ENCODE measurements around the gene IGFBP2.

Gene IGFBP2

DNA sequence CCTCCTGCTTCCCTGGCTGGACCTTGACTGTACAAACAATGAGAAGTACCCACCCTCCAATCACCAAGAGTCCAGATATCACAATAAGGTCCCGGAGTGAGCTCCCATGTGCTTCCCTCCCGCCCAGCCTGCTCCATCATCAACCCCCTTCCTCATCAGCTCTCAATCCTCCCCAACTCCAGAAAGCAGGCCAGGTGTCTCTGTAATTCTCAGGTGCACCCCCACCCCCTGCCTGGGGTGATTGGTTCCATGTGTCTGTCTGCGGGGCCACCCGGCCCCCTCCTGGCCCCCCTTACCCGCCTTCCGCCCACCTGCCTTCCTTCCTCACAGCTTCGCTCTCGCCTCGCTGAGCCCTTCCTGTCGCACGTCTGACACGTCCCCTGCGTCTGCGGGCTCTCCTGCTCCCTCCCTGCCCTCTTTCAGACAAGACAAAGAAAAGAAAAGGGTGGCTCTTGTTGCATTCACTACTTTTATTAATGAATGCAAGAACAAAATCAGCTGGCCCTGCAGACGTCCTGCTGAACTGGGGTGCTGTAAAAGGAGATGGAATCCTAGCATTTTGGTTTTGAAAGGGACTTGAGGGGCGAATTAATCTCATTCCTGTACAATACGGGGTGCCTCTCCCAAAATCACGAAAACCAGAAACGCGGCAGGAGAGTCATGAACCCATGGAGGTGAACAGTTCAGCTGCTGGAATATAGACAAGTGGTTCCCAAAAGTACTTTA lies 26.5 kb upstream of the IGFBP2 start:
- TF ChIP-seq, protein P1, sequence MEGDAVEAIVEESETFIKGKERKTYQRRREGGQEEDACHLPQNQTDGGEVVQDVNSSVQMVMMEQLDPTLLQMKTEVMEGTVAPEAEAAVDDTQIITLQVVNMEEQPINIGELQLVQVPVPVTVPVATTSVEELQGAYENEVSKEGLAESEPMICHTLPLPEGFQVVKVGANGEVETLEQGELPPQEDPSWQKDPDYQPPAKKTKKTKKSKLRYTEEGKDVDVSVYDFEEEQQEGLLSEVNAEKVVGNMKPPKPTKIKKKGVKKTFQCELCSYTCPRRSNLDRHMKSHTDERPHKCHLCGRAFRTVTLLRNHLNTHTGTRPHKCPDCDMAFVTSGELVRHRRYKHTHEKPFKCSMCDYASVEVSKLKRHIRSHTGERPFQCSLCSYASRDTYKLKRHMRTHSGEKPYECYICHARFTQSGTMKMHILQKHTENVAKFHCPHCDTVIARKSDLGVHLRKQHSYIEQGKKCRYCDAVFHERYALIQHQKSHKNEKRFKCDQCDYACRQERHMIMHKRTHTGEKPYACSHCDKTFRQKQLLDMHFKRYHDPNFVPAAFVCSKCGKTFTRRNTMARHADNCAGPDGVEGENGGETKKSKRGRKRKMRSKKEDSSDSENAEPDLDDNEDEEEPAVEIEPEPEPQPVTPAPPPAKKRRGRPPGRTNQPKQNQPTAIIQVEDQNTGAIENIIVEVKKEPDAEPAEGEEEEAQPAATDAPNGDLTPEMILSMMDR (IDR thresholded peaks at IDR 0.05; ENCODE audit: low read depth, low read length): no peak
- Histone ChIP-seq H3K27ac (no peak overlapping the region), H3K27me3 (ENCODE audit: insufficient read depth, low read depth, severe bottlenecking) (no peaks in the 10 kb centered on the region), H3K4me3 (ENCODE audit: low read depth, low read length) (no peak overlapping the region), H3K36me3 (no peaks in the 10 kb centered on the region), H3K9me3 (ENCODE audit: severe bottlenecking) (no peaks in the 10 kb centered on the region)
- no peak for DNase-seq

DNA sequence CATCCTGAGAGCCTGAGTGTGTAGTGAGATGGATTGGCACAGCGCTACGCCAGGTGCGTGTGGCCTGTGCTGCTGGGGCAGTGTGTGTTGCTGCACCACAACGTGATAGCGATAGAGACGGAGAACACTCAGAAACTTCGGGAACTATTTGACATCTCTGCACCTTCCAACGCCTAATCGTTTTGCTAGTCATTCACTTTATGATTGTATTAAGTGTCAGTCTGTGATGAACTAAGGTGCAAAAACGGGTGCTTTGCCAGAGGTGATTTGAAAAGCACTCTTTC lies 26.0 kb upstream of the IGFBP2 start:
- Histone ChIP-seq H3K27ac (no peak overlapping the region), H3K27me3 (ENCODE audit: insufficient read depth, low read depth, severe bottlenecking) (no peaks in the 10 kb centered on the region), H3K4me3 (ENCODE audit: low read depth, low read length) (no peak overlapping the region), H3K9me3 (ENCODE audit: severe bottlenecking) (no peaks in the 10 kb centered on the region), H3K36me3 (no peaks in the 10 kb centered on the region)
- no peak for DNase-seq
- TF ChIP-seq, protein P1 (IDR thresholded peaks at IDR 0.05; ENCODE audit: low read depth, low read length): no peak

DNA sequence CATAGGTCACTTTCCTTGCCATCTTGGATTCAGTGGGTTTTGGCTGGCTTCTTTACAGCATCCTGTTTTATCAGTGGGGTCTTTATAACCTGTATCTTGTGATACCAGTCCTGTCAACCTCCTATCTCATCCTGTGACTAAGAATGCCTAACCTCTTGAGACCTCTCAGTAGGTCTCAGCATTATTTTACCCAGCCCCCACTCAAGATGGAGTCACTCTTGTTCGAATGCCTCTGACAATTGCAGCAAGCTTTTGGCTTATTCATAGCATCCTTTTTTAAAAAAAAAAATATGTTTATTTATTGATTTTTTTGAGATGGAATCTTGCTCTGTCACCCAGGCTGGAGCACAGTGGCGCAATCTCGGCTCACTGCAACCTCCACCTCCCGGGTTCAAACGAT lies 24.7 kb upstream of the IGFBP2 start:
- Histone ChIP-seq H3K27me3 (ENCODE audit: insufficient read depth, low read depth, severe bottlenecking) (no peaks in the 10 kb centered on the region), H3K4me3 (ENCODE audit: low read depth, low read length) (no peak overlapping the region), H3K9me3 (ENCODE audit: severe bottlenecking) (no peaks in the 10 kb centered on the region), H3K27ac (no peak overlapping the region), H3K36me3 (no peaks in the 10 kb centered on the region)
- TF ChIP-seq, protein P1 (IDR thresholded peaks at IDR 0.05; ENCODE audit: low read depth, low read length): no peak
- no peak for DNase-seq

DNA sequence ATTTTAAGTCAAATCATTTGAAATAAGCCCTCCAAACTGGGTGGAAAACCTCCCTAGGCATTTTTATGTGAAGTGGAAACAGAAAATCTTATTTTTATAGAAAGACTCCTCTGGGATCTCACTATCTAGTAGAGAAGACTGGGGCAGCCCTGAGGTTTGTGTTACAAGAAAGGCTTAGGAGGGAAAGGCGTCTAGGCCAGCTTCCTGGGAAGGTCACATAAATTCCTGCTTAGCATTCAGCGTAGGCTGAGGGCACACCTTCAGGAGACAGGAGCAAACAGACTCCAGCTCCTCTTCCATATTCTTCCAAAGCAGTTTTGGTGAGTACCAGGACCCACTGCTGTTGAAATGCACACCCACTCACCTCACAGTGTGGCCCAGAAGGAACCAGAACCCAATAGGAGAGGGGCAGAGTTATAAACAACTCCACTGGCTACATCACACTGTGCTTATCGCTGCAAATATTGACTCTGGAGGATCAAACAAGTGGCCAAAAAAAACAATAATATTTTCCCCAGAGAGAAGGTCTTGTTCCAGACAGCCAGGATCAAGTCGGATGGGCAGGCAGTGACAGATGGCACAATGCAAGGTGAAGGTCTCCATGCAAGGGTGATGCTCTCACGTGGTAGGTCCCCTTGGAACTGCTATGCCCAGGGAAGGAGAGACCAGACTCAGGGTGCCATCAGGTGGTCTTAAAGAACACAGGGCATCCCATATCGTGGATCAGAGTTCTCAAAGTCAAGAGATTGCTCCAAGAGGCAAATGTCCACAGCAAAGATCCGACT lies 17.7 kb upstream of the IGFBP2 start:
- TF ChIP-seq, protein P1 (IDR thresholded peaks at IDR 0.05; ENCODE audit: low read depth, low read length): no peak
- no peak for DNase-seq
- H3K36me3 ChIP-seq: no peaks in the 10 kb centered on the region
- no peaks in the 10 kb centered on the region for H3K27me3 ChIP-seq (ENCODE audit: insufficient read depth, low read depth, severe bottlenecking)
- no peaks in the 10 kb centered on the region for H3K9me3 ChIP-seq (ENCODE audit: severe bottlenecking)
- H3K4me3 ChIP-seq (ENCODE audit: low read depth, low read length): no peak overlapping the region
- no peak overlapping the region for H3K27ac ChIP-seq

DNA sequence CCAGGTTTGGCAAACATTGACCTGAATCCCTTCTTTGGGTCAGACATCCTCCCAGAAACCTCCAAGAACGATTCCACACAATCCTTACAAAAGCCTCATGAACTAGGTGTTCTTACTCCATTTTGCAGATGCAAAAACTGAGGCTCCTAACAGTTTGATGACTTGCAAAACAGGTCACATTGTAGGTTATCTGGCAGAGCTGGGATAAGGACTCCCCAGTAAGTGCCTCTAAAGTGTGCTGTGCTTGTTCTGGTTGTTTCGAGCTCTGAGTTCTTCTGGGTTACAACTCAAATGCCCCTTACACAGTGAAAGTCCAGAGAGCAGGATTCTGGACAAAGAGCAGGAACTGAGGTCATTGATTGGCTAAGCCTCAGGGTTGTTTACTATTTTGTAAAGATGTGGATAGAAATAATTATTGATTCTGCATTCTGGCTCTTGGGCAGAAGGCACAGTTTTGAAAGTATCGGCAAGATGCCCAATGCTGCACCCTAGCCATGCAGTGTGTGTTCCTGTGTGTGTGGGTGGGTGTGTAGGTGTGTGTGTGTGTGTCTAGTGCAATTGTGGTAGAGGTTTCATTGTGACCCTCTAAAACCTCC lies 17.0 kb upstream of the IGFBP2 start:
- H3K27ac ChIP-seq: no peak overlapping the region

More for the DNA sequence above, 17.0 kb upstream of the IGFBP2 start:
- H3K36me3 ChIP-seq: no peaks in the 10 kb centered on the region
- H3K27me3 ChIP-seq (ENCODE audit: insufficient read depth, low read depth, severe bottlenecking): no peaks in the 10 kb centered on the region
- DNase-seq: no peak
- H3K4me3 ChIP-seq (ENCODE audit: low read depth, low read length): no peak overlapping the region
- TF ChIP-seq, protein P1 (IDR thresholded peaks at IDR 0.05; ENCODE audit: low read depth, low read length): no peak
- H3K9me3 ChIP-seq (ENCODE audit: severe bottlenecking): no peaks in the 10 kb centered on the region

Data from WERI-Rb-1 (cell line).